Ovary (tissue), 9 donors: ENCODE measurements around the gene ZCCHC8. TPM values are rescaled to one million over a fixed set of nuclear protein-coding genes. Genes with fewer than 3 reads are reported as not detected.

Experiments used
- DNase-seq, 5 donors: peaks; one replicate each; pipeline ENCODE4 v3.0.0-alpha.2; 2019 to 2020
- H3K27ac ChIP-seq, 2 donors: fragments of 200-600 bp; one replicate each; pipeline versions ENCODE4 v1.5.1 to v1.8.0; 2019 to 2022
- H3K27me3 ChIP-seq: fragments of 200-600 bp; one replicate; pipeline ENCODE4 v1.8.0; 2022
- H3K36me3 ChIP-seq: fragments of 200-600 bp; sonication (generic); one replicate; pipeline ENCODE4 v1.5.1; 2019
- H3K4me1 ChIP-seq: one replicate; pipeline ENCODE4 v1.8.1; 2013; ENCODE audit warnings: mild to moderate bottlenecking, moderate library complexity; ENCODE audit not compliant: insufficient read depth
- H3K4me3 ChIP-seq: fragments of 200-600 bp; sonication (generic); one replicate; pipeline ENCODE4 v1.5.1; 2017
- H3K9me3 ChIP-seq, 2 donors: fragments of 200-600 bp in 1 of 2; sonication (generic) in 1 of 2; one replicate each; pipeline versions ENCODE4 v1.5.1 to v1.8.1; 2013 to 2019; ENCODE audit warnings: mild to moderate bottlenecking in 1 of 2, moderate library complexity in 1 of 2
- EP300 ChIP-seq: sonication (generic); formaldehyde crosslinking; IDR thresholded peaks from one replicate; pipeline ENCODE4 v1.6.1; 2017; ENCODE audit warnings: antibody characterized with exemption
- POLR2A ChIP-seq: fragments of 450-650 bp; IDR thresholded peaks from one replicate; pipeline ENCODE4 v1.6.1; 2017; ENCODE audit warnings: antibody characterized with exemption, mild to moderate bottlenecking, moderate library complexity
- WGBS, 3 donors: extraction: QIAGEN DNeasy Blood & Tissue Kit in 1 of 3; methylation state at CpG; one replicate each; pipeline versions ENCODE4 v1.1.5 to v1.1.7; 2013 to 2017; 5-methylcytosine and 5-hydroxymethylcytosine counted together
- intact Hi-C, 4 donors: fragments of 100-400 bp; cut with DNase I; formaldehyde crosslinking; loops; one replicate each; pipeline versions ENCODE4 v1.11.0 to v1.15.1; 2022 to 2023
- polyA plus RNA-seq, 2 donors: library from polyadenylated mRNA; stranded (reverse); fragments of 200-250 nt in 1 of 2; fragments of 350-450 nt in 1 of 2; fragmentation: Illumina TruSeq in 1 of 2; extraction: RNeasy Lipid Tissue Mini Kit (QIAGEN cat#74804) in 1 of 2; gene quantifications; one replicate each; pipeline ENCODE4 v1.2.3, GENCODE V29; 2013 to 2014
- total RNA-seq, 7 donors: library from RNA; depleted of rRNA in 2 of 7; stranded (reverse); fragments of >200 nt in 2 of 7; fragmentation: NEBNext Ultra II Directional in 3 of 7; extraction: Animal tissue kit (Norgen Biotek cat#: 25700) in 3 of 7; gene quantifications; one replicate each; pipeline versions ENCODE4 v1.1.0 to v1.2.4, GENCODE V29; 2016 to 2023
- TF ChIP-seq, protein P1 (sequence below), 3 donors: fragments of 450-650 bp in 2 of 3; fragments of 200-600 bp in 1 of 3; IDR thresholded peaks; one replicate each; pipeline versions ENCODE4 v1.5.1 to v1.8.0; 2016 to 2022; ENCODE audit warnings: antibody characterized with exemption in 3 of 3, mild to moderate bottlenecking in 1 of 3
- donor health status: DM: no; HTN: no; CAD: no; lungs with moderate emphysema.
- donor health status: DM: no; HTN: no; CAD: no.
- donor health status: Bipolar disorder and iron deficiency.
- donor health status: DM: yes; HTN: yes; CAD: no.
- donor health status: DM: no; HTN: no; CAD: no.
- donor health status: DM: yes; HTN: yes; CAD: no.

The ZCCHC8 gene
- total and polyA plus RNA-seq, 9 donors: 18.0 to 31.8 (median 22.7) TPM

DNA sequence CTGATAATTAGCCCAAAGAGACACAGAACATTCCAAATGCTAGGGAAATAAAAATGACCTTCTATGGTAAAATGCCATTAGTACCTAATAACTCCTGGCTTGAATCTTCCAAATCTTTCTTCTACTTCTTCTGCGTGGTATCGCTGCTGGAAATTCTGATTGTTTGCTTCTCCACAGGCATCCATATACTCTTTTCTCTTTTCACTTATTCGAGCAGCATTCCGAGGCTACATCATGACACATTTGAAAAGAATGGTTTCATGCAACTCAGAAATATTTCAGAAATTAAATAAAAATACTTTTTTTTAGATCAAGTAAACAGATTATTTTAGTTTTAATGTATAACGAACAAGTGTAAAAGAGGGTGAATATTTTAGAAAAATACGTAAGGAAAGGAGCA, 18.9 kb downstream of the ZCCHC8 start:
- no peak for DNase-seq
- no peaks in the 10 kb centered on the region for H3K27me3 ChIP-seq
- H3K27ac ChIP-seq: no peak overlapping the region
- H3K4me3 ChIP-seq: no peak overlapping the region
- H3K9me3 ChIP-seq: no peaks in the 10 kb centered on the region
- H3K4me1 ChIP-seq: no peaks in the 10 kb centered on the region
- WGBS, 3 donors: 90 to 91% (median 90%) methylated on average over 6 of the region's 6 CpGs
- TF ChIP-seq, protein P1, sequence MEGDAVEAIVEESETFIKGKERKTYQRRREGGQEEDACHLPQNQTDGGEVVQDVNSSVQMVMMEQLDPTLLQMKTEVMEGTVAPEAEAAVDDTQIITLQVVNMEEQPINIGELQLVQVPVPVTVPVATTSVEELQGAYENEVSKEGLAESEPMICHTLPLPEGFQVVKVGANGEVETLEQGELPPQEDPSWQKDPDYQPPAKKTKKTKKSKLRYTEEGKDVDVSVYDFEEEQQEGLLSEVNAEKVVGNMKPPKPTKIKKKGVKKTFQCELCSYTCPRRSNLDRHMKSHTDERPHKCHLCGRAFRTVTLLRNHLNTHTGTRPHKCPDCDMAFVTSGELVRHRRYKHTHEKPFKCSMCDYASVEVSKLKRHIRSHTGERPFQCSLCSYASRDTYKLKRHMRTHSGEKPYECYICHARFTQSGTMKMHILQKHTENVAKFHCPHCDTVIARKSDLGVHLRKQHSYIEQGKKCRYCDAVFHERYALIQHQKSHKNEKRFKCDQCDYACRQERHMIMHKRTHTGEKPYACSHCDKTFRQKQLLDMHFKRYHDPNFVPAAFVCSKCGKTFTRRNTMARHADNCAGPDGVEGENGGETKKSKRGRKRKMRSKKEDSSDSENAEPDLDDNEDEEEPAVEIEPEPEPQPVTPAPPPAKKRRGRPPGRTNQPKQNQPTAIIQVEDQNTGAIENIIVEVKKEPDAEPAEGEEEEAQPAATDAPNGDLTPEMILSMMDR (IDR thresholded peaks at IDR 0.05): no peak
- TF ChIP-seq EP300: no peak
- TF ChIP-seq POLR2A: no peak
- intact Hi-C loops: no loop called here
- no peaks in the 10 kb centered on the region for H3K36me3 ChIP-seq

DNA sequence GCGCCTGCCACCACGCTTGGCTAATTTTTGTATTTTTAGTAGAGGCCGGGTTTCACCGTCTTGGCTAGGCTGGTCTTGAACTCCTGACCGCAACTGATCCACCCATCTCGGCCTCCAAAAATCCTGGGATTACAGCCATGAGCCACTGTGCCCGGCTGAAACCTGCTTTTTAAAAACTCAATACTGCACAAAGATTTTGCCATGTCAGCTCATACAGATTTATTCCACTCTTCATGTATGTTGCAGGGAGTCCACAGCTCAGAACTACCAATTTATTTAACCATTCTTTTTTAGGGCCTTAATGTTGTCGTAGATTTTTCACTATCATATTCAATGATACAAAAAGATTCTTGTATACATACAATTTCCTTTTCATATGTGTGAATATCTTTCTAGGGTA, 20.0 kb downstream of the ZCCHC8 start:
- Histone ChIP-seq H3K36me3 (no peaks in the 10 kb centered on the region), H3K27me3 (no peaks in the 10 kb centered on the region), H3K4me1 (no peaks in the 10 kb centered on the region), H3K9me3 (no peaks in the 10 kb centered on the region), H3K4me3 (no peak overlapping the region), H3K27ac (no peak overlapping the region)
- intact Hi-C loops: no loop called here
- 90 to 96% (median 95%) methylated on average over 8 of the region's 8 CpGs for WGBS, 3 donors
- no peak for DNase-seq
- no peak for TF ChIP-seq POLR2A

DNA sequence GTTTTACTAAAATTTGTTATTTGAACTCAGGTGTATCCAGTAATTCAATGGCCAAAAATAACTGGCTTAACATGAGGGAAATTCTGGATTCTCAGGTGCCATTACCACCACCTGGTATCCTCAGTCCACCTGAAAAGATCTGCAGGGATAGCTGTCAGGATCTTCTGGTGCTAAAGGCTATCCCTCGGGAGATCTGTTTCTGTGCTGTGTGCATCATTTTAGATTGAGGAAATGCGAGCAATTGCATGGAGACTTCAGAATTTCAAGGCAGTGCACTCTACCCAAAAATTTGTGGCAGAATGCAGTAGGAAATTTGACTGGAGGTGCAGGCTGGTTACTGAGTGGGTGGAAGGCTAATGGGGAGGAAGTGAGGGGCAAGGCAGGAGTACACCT, 26.4 kb downstream of the ZCCHC8 start:
- 81 to 88% (median 87%) methylated on average over 2 of the region's 2 CpGs for WGBS, 3 donors
- Histone ChIP-seq H3K27me3 (no peaks in the 10 kb centered on the region), H3K4me1 (no peaks in the 10 kb centered on the region), H3K4me3 (no peak overlapping the region), H3K27ac (no peak overlapping the region), H3K9me3 (no peaks in the 10 kb centered on the region), H3K36me3 (no peaks in the 10 kb centered on the region)
- intact Hi-C loops: loop anchor here in 2 of 4 donors (5.0 to 10.0 kb wide), 3 partner anchors 50 to 77 kb away; partner anchors contain the start of gene CLIP1 (in 1 of the 2)
- no peak for TF ChIP-seq EP300
- TF ChIP-seq POLR2A: no peak
- TF ChIP-seq, protein P1 (IDR thresholded peaks at IDR 0.05): no peak
- DNase-seq: no peak

DNA sequence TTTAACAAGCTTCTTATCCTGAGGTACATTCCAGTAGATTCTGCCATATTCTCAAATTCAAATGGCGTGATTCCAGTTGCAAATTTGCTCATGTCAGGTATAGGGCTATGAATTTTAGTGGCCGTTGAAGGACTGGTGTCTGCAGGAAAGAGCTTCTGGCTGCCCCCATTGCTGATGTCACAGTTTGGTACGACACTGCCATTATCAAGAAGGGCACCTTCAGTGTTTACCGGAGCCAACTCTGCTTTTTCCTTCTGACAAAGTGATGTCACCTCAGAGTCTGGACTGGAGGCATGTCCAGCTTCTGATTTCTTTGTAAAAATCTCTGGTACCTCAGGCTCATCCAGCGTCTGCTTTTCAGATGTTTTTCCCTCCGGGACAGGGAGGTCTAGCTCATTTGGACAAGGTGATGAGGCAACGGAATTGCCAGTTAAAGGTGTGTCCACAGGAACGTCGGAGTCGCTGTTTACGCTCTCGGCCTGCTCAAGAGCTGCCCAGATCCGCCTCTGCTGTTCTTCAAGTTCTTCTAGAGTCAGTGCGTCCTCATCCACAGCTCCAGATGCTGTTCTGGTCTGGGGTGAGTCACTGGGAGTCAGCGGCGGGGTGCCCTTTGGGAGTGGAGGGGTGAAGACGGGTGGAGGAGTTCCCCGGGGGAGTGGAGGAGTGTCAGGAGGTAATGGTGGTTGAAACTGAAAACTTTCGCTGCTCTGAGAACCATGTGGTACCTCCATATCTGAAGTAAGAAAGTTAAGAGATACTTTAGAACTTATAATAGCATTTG, 27.0 kb downstream of the ZCCHC8 start:
- no peaks in the 10 kb centered on the region for H3K9me3 ChIP-seq
- no peak overlapping the region for H3K27ac ChIP-seq
- intact Hi-C loops: loop anchor here in 3 of 4 donors (2.0 to 10.0 kb wide), 4 partner anchors 49 to 76 kb away; partner anchors contain the start of gene CLIP1 (in 1 of the 3)
- 50 to 62% (median 57%) methylated on average over 19 of the region's 19 CpGs for WGBS, 3 donors
- DNase-seq: peak in 4 of 5 donors; percentile 33 to 56 (median 44)
- H3K4me3 ChIP-seq: no peak overlapping the region
- TF ChIP-seq, protein P1 (IDR thresholded peaks at IDR 0.05): no peak
- no peak for TF ChIP-seq POLR2A
- no peak for TF ChIP-seq EP300
- no peaks in the 10 kb centered on the region for H3K27me3 ChIP-seq
- no peaks in the 10 kb centered on the region for H3K4me1 ChIP-seq
- no peaks in the 10 kb centered on the region for H3K36me3 ChIP-seq
